ENCODE results near the gene PHF21B.
"Not testable (repeated sequence)": the region's sequence is repeated elsewhere in the genome, so short reads cannot be mapped to it uniquely, and the experiment has no call there.

The PHF21B gene

DNA sequence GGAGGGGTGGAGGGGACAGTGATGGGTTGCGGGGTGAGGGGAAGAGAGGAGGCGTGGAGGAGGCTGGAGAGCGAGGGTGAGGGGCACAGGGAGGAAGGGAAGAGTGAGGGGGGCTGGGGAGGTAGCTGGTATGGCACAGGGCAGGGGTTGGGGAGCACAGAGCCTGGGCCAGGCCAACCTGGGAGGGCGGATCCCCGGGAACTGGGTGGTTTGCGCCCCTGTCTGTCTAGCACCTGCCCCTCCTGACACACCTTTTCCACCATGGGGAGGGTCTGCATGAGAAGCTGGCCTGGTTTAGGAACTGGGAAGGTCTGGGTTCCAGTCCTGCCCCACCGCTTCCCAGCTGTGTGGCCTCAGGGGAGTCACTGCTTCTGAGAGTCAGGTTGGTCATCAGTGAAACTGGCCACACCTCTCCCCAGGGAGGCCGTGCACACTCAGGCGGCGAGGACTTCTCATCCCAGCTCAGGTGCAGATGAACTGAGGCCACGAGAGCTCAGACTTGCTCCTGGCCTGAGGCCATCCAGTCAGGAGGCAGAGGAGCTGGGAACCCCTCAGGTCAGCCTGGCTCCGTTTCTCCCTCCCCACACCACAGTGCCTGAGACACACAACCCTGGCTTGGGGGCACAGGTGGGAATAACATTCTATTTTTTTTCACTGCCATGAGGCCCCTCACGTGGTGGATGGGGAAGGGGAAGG, 95.6 kb downstream of the PHF21B start:
- DNase-seq, result no peak

DNA sequence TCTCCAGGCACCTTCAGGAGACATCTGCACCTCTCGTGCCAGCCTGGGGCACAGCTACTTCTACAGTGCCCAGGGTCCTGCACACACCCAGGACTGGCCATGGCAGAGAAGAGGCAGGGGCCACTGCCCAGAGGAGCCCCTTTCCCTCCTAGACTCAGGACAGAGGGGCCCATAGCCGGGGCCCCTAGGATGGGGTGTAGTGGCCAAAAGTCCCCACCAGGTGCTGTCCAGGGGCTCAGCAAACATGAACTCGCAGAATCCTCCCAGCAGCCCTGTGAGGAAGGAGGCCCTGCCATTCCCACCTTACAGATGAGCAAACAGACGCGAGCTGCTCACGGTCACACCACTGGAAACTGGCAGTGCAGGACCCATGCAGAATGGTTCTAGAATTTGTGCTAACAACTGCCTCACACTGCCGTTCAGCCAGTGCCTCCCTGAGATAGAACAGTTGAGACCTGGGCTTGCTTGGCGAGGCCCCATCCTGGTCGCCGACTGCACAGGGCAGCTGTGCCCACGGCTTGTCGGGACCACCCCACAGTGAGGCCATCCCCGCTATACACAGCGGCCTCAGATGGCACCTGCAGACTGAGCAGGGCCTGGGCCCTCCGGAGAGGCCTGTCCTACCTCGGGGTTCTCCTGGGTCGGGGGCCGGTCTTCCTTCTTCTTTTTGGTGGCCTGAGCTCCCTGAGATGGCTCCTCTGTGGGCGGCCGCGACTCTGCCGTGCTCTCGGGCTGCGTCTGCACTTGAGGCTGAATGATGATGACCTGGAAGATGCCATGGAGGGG, 96.4 kb downstream of the PHF21B start:
- DNase-seq, result no peak

DNA sequence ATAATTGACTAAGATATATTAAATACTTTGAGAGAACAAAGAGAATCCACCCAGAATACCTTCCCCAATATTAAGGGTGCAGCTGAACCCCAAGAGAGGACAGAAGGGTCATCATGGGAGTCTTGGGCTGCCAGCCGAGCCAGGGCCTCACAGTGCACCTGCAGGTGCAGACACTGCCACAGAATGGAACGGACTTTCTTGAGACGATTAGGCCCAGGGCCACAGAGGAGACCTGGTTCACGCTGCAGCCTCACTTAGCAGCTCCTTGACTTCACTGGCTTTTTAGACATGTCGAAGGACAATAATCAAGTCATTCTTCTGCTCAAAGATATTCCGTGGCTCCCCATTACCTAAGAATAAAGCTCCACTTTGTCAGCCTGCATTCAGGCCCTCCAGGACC, 100.6 kb downstream of the PHF21B start:
- DNase-seq, result no peak

DNA sequence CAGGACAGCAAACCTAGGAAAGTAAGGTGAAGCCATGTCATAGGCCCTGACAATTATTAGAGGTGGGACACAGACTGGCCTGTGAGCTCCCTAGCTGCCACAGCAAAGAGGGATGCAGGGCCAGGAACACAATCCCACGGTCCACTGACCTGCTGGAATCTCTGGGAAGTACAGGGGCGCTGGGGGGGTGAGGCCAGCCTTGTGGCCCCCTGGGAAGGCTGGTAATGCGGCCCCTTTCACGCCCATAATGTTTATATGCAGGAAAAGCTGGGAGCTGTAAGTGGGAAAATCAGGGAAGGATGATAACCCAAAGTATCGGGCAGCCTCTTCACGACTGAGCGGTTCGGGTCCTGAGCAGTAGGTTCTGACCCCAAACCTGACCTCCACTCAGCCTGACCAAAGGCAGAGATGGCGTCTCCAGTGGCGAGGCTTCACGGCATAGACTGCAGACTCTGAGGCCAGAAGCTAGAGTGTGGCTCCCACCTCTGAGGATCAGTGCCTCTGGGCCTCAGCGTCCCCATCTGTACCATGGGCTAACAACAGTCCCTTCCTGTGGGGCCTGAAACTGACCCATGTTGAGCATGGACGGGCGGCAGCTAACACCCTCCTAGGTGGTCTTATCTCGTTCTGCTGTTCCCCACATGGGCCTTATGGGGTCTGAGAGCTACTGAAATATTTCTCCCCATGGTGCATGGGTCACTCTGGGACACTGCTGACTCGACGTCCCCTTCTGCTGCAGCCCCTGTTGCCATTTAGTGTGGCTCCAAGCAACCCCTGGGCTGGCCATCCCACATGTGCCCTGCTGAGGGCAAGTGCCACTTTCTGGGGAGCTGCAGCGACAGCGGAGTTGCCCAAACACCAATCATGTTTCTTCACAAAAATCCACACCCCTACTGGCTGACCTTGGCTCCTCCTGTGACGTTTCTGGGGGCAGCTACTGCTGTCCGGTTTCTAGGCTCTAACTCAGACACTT, 101.8 kb downstream of the PHF21B start:
- no peak for DNase-seq

DNA sequence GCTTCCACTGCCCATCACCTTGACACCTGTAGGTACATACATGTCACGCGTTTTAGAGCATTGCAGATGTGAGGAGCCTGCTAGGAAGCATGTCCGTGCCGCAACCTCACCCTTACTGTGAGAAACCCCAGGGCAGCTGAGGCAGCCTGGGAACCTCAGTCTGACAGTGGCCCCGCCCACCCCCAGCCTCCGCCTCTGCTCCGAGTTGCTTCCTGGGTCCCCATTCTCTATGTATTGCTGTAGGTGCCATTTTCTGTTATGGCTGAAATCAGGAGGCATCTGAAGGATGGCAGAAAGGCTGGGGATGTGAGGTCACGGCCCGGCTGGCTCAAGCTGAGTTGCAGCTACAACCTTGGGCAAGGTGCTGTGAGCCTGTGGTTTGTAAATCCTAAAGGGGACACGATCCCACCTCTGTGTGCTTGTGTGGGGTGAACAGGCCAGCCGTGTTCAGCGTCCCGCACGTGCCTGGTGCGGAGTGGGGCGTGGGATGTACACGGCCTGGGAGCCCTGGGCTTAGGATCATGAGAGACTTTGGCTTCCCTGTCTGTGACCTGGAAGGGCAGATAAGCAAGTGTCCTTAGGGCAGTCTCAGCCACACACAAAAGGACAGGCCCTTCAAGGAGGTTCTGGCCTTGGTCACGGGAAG, 102.7 kb downstream of the PHF21B start:
- DNase-seq, result no peak

DNA sequence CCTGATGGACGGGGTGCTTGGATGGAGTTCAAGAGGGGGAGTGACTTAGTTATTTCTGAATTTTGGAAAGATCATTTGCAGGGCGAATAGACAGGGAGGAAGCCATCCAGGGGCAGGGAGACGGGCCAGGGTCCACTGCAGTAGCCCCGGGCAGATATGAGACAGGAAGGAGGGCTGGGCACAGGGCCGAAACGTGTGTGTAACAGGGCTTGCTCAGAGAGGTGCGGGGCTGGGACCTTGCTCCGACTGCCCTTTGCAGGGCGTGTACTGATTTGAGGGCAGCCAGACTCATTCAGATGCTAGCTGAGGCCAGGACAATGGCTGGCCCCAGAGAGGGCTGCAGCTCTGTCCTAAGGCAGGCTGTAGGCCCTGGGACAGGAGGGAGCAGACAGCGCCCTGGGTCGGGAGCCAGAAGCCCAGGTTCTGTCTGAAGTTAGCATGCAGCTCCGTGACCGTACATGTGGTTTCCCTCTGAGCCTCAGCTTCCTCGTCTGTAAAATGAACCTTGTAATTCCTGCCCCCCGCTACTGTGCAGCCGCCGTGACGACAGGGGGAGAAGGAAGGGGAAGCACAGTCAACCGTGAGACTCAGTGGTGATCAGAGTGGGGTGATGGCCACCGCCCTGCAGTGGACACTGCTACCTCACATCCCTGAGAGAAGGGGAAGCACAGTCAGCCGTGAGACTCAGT, 103.4 kb downstream of the PHF21B start:
- no peak for DNase-seq

DNA sequence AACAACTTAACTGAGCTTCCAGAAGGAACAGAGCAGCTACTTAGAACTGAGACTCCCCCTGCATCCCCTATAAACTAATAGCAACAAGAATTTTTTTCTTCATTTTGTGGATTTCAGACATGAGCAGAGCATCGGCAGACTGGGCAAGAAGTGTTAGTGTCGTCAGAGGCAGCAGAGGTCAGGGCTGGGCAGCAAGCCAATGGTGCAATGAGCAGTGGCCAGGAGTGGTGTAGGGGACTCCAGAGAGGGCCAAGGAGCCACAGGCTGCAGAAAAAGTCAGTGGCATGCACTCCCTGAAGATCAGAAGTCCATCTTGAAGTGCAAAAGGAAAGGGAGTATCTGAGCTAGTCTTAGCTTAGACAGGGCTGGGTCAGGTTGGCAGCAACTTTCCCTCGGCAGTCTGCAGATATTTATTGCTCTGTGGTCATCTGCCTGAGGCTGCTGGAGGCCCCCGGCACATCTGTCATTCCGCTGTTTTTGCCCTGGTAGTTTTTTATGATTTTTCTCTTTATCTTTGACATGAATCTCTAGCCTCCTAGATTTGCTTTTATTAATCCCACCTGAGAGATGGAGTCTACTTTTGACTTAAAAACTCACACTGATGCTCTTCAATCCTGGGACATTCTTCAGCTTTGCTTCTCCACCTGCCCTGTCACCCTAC, 105.2 kb downstream of the PHF21B start:
- DNase-seq, result not testable (repeated sequence)

DNA sequence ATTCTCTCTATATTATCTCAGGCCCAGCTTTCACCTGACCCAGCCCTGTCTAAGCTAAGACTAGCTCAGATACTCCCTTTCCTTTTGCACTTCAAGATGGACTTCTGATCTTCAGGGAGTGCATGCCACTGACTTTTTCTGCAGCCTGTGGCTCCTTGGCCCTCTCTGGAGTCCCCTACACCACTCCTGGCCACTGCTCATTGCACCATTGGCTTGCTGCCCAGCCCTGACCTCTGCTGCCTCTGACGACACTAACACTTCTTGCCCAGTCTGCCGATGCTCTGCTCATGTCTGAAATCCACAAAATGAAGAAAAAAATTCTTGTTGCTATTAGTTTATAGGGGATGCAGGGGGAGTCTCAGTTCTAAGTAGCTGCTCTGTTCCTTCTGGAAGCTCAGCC, 106.6 kb downstream of the PHF21B start:
- DNase-seq, result not testable (repeated sequence)

DNA sequence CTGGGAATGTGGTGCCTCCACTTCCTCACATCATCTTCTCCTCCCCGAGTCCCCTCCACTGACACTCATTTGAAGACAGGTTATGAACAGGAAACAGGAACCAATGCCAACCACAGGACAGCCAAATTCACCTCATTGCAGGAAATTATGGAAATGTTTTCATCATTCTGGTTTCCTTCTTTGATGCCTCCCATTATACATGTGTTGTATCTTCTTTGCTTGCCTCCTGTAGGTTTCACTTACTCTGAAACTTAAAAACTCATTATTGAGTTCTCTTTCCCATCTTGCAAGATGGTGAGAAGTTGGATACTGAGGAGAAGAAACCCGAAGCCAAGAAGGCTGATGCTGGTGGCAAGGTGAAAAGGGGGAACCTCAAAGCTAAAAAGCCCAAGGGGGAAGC, 108.5 kb downstream of the PHF21B start:
- DNase-seq, result no peak

DNA sequence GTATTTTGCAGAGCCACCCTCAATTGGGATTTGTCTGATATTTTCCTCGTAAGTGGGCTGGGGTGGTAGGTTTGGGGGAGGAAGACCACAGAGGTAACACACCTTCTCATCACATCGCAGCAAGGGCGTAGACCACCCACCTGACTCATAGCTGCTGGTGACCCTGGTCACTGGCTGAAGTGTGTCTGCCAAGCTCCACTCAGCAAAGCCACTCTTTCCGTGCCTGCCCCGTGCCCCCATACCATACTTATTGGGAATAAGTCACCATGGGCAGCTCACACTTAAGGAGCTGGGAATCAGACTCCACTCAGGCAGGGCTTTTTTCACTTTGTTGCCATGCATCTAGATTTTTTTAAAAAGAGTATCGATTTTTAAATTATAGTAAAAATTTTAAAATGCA, 111.6 kb downstream of the PHF21B start:
- no peak for DNase-seq

DNA sequence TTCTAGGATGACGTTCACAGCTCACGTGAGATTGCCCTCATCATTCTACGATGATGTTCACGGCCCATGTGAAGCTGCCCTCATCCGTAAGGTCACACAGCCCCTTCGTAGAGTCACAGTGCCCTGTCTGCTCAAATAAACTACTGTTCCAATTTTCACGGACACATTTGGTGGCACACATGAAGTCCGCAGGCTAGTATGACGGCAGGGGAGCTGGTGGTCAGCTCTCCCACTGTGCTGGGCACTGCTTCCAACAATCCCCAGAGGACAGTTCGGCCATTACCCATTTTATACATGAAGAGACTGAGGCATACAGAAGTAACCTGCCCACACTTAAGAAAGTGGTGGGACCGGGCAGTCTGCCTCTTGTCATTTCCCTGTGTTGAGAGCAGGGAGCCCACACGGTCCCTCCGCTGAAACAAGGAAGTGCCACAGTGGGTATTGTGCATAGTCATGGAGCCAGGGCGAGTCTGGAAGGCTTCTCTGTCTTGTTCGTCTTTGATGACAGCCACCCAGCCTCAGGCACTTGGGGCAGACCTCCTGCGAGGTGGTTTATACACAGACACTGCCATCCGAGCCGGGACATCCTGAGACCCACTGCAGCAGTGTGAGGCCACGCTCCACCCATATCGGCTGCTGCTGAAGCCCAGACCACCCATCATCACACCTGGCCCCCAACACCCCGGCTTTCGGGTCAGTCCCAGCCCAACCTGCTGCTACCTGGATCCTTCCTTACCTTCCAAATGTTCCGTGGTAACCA, 114.3 kb downstream of the PHF21B start:
- DNase-seq, result no peak

DNA sequence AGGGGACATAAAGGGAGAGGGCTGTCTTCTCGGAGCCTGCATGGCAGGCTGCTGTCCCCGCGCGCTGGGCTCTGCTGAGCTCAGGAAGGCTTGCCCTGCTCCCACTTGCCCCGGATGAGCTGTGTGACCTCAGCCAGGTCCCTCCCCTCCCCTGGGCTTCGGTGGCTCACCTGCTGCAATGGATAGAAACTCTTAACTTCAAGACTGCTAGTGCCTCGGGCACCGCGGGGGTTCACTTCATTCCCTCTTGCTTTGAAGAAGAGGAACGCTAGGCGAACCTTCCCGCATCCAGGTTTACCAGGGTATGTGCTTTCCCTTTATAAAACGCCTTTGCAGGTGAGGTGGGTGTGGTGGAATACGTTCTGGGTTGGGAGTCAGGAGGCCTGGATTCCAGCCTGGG, 115.0 kb downstream of the PHF21B start:
- DNase-seq, result no peak

DNA sequence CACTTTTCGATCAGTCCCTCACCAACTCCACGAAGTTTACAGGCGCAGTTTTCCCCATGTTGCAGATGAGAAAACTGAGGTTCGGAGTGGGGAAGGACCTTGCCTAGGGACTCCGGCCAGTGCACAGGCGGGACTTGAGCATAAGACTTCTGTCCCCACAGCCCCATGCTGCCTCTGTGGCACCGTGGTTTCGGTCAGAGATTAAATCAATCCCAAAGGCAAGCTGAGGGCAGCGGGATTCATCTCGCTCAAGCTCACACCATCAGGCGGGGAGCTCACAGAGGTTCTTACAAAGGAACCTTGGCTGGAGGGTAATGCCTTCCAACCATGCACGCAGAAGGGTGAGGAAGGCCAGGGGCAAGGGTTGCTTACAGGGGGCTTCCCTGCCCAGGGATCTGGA, 115.5 kb downstream of the PHF21B start:
- no peak for DNase-seq

DNA sequence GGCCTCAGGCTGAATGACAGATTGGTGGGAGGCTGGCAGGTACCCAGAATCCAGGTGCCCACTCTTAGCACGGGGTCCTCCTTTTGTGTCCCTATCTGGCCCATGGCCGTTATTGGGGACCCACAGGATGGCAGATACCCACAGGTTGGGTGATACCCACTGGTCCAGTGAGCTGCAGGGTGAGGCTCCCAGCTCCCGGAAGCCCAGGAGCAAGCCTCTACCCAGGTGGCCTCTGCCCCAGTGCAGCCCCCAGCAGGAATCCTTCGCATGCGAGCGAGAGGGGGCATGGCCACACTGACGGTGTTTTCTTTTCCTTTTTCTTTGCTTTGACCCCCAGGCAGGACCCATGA, 116.1 kb downstream of the PHF21B start:
- DNase-seq, result no peak

DNA sequence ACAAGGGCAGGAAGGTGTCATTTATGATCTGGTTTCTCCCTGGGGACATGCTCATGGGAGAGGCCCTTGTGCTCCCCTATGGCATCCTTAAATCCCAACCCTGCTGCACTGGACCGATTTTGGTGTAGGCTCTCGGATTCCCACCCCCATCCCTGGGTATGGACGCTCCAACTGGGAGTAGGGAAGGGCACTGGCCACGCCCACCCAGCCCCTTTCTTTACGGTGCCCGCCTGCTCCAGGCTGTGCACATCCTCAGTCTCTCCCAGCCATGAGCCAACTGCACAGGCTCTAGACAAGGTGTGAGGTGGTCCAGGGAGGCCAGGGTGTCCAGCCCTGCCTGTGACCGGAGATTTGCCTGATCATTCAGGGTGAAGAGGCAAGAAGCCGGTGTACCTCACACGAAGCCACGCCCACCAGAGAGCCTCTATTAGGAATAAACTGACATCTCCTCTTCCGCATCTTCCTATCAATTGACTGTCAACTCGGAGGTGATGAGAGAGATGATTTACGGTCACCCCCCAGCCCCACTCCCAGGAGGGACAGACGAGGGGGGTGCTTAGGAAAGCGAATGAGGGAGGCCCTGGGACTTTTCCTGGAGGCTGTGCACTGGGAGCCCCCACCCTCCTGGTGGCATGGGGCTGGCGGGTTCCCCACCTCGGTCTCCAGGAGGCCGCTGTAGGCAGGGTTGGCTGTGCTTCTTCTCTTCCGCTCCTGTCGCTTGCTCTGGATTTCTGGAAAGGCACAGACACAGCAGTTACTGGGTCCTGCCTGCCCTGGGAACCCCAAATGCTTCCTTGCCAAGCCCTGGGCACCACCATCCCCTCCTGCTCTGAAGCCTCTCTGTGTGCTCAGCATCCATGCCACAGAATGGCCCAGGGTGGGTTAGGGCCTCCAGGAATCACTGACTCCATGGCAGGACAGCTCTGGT, 116.7 kb downstream of the PHF21B start:
- DNase-seq, result no peak

DNA sequence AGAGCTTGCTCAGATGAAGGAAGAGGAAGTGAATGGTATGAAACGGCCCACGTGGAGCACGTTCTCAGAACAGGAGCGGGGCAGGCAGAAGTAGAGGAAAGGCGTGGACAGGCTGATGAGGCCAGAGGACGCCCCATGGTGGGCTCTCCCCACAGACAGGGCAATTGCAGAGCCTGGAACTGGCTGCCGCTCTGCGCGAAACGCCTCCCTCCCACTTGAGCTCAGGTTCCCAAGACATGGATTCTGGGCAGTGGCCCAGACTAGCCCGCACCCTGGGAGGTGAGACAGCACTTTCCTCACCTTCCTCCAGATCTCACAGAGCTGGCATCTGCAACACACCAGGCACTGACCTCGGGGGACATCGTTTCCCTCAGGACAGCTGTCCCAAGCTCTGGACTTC, 117.6 kb downstream of the PHF21B start:
- DNase-seq, result no peak

DNA sequence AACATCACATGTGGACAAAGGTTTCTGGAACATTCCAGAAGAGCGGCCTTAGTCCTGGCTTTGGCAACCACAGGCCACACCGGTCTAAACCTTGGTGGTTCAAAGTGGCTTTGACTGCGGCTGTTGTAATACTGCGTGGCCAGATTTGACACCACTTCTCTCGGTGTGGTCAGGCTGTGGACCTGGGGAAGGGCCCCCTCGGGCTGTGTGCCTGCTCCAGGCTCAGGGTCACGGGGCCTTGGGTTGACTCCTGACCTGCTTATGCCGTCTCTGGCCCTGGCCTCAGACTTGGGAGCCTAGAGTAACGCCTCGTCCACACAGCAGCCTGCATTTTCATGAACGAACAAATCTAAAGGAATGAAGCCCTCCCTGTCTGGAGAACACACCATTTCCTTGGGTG, 118.0 kb downstream of the PHF21B start:
- DNase-seq, result no peak

DNA sequence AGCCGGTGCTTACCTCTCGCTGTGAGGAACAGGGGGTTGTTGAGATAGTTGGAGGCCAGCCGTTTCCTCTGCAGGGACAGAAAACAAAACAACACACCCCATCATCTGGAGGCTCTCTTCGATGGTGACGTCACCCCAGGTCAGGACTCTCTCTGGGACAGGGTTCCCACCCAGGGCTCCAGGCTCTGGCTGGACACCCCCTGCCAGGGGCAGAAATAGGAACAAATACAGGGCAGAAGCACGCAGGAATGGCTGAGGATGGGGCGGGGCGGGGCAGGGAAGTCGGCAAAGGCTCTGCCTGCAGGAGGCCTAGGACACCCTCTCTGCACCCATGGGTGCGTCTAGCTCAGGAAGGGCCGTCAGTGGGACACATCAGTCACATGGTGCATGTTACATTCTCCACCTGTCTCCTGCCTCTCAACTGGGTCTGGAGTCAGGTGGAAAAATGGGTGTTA, 118.5 kb downstream of the PHF21B start:
- no peak for DNase-seq

DNA sequence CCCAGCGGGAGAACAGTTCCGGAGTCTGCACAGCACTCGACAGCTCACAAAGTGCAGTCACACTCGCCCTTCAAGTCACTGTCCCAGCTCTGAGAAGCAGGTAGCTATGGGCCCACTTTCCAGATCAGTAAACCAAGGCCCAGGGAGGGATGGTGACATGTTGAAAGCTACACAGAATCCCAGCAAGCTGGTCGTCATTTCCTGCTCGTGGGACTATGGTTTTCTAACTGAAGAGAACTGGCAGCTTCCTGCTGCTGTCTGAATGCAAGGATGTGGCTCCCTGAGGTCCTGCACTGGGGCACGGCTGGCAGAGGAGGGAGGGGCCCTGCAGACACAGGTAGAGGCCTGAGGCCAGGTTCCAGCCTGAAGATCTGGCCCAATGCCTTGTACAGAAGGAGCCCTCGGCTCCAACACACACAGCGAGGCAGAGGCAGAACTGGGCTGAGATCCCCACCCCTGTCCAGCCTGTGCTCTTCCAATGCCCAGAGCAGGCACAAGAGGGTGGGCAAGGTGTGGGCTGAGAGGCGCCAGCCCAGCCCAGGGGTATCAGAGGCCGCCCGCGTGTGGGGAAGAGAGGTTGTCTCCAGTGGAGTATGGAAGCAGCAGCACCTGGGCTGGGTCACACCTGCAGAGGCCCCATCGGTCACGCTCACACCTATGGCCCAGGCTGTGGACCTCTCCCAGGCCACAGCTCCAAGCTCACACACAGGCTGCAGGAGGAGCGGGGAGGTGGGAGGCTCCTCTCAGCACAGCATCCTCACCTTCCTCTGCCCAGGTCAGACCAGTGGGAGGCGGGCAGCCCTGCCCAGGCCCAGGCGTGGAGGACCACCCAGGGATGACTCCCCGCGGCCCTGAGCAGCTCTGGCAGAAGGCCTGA, 119.2 kb downstream of the PHF21B start:
- DNase-seq, result no peak

Data from CD4-positive, alpha-beta T cell treated with Interleukin-21 for 1 hour (primary cell).